ENCODE results near the gene CT47C1.
"Not testable (repeated sequence)": the region's sequence is repeated elsewhere in the genome, so short reads cannot be mapped to it uniquely, and the experiment has no call there.

DNA sequence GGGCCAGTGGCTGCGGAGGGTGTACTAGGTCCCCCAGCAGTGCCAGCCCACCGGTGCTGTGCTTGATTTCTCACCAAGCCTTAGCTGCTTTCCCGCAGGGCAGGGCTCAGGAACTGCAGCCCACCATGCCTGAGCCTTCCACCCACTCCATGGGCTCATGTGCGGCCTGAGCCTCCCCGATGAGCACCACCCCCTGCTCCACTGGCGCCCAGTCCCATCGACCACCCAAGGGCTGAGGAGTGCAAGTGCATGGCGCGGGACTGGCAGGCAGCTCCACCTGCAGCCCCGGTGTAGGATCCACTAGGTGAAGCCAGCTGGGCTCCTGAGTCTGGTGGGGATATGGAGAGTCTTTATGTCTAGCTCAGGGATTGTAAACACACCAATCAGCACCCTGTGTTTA lies 43.1 kb upstream of the CT47C1 start:
- TF ChIP-seq EZH2phosphoT487 (IDR thresholded peaks at IDR 0.05; ENCODE audit: borderline replicate concordance, low read length); CTCF (conservative IDR thresholded peaks at IDR 0.05; ENCODE audit: low read depth, low read length): not testable (repeated sequence)

Measured in PC-3 (cell line).